ENCODE results near the gene MCF2L2. TPM values are rescaled to one million over a fixed set of nuclear protein-coding genes. Genes with fewer than 3 reads are reported as not detected.

The MCF2L2 gene
- total RNA-seq, 4 donors from 2014 or later: 0.59 to 4.1 (median 1.7) TPM

DNA sequence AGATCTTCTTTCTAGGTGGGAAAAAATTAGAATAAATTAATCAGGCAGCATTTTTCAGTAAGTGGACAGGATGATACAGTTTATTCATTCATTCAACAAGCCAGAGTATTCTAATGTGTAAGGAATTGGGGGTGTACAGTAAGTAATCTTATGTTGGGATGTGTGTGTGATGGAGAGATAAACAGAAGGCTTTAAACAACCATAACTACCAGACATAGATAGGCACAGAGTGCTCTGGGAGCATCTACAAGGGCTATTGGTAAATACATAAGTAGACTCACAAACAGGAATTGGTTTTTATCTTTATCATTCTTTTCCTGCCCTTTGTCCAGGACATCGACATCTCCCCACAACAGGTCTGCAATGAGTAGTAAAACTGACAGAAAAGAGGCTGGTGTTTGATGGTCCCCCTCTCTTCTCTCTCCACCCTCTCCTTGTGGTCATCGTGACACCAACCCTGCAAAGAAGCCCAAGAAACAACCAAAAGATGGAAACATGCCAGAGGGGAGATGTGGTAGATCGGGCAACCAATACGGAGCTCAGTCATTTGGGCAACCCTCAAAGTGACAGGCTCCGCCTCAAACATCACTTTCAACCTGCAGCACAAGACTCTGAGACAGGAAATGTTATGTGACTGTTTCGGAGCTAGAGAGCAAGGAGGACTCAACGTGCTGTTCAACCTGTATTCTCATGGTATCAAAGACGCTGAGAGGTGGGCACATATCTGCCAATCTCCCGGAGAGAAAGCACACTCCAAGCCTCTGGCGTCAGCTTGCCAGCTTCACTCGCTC lies 204.0 kb downstream of the MCF2L2 start:
- no peak for TF ChIP-seq POLR2A (IDR thresholded peaks at IDR 0.05)
- TF ChIP-seq, protein P1, sequence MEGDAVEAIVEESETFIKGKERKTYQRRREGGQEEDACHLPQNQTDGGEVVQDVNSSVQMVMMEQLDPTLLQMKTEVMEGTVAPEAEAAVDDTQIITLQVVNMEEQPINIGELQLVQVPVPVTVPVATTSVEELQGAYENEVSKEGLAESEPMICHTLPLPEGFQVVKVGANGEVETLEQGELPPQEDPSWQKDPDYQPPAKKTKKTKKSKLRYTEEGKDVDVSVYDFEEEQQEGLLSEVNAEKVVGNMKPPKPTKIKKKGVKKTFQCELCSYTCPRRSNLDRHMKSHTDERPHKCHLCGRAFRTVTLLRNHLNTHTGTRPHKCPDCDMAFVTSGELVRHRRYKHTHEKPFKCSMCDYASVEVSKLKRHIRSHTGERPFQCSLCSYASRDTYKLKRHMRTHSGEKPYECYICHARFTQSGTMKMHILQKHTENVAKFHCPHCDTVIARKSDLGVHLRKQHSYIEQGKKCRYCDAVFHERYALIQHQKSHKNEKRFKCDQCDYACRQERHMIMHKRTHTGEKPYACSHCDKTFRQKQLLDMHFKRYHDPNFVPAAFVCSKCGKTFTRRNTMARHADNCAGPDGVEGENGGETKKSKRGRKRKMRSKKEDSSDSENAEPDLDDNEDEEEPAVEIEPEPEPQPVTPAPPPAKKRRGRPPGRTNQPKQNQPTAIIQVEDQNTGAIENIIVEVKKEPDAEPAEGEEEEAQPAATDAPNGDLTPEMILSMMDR (IDR thresholded peaks at IDR 0.05): no peak
- no peak for DNase-seq
- H3K27ac ChIP-seq: no peak overlapping the region
- H3K4me3 ChIP-seq: no peak overlapping the region
- H3K4me1 ChIP-seq: no peaks in the 10 kb centered on the region
- no peaks in the 10 kb centered on the region for H3K9me3 ChIP-seq
- no peaks in the 10 kb centered on the region for H3K27me3 ChIP-seq
- no peaks in the 10 kb centered on the region for H3K36me3 ChIP-seq
- intact Hi-C loops (cut with DNase I; ENCODE audit: low total_unique reads): no loop called here

DNA sequence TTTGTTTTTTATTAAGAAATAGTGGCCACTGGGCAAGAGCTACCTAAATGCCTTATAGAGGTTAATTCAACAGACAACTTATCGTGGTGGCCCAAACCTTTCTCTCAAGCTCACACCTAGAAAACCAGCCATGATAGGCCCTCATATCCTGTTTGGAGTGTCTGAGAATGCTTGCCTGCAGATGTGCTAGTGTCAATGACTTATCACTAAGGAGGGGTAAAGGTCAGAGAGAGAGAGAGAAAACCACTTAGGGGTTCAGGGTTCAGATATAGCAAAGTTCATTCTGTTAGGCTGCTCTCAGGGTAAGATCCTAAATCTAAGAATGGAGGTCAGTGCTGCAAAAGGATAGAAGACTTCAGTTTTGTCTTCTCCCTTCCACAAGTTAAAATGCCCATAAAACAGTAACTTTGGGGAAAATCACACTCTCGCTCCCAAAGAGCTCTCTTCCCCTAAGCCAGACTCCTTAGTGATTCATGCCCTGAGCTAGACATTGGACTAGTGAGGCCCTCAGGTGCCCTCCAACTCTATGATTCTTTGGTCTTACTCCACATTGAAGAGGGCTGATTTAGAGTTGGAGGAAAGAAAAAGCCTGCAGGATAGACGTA lies 205.7 kb downstream of the MCF2L2 start:
- DNase-seq: no peak
- Histone ChIP-seq H3K36me3 (no peaks in the 10 kb centered on the region), H3K27me3 (no peaks in the 10 kb centered on the region), H3K9me3 (no peaks in the 10 kb centered on the region), H3K4me3 (no peak overlapping the region), H3K27ac (no peak overlapping the region), H3K4me1 (no peaks in the 10 kb centered on the region)
- no peak for TF ChIP-seq POLR2A (IDR thresholded peaks at IDR 0.05)
- TF ChIP-seq, protein P1 (IDR thresholded peaks at IDR 0.05): no peak
- intact Hi-C loops (cut with DNase I; ENCODE audit: low total_unique reads): no loop called here

DNA sequence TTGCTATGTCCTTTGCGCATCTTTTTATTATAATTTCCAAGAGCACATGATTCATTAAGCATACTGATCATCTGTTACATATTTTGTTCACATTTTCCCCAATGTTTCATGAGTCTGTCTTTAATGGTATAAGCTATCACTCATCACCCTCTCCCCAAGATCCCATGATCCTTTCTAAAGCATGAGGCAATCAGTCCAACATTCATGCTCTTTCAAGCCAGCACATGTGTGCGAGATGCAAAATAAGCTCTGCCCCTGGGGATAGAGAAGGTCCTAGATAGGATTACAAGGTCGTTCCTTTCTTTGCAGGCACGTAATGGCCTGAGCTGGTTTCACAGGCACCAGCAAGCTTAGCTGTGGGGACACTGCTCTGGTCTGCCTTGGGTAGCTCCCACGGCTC lies 207.6 kb downstream of the MCF2L2 start:
- no peak for DNase-seq
- H3K4me3 ChIP-seq: no peak overlapping the region
- no peaks in the 10 kb centered on the region for H3K27me3 ChIP-seq
- H3K27ac ChIP-seq: no peak overlapping the region
- TF ChIP-seq, protein P1 (IDR thresholded peaks at IDR 0.05): no peak
- TF ChIP-seq POLR2A (IDR thresholded peaks at IDR 0.05): no peak
- no peaks in the 10 kb centered on the region for H3K4me1 ChIP-seq
- no peaks in the 10 kb centered on the region for H3K9me3 ChIP-seq
- intact Hi-C loops (cut with DNase I; ENCODE audit: low total_unique reads): no loop called here
- H3K36me3 ChIP-seq: no peaks in the 10 kb centered on the region

DNA sequence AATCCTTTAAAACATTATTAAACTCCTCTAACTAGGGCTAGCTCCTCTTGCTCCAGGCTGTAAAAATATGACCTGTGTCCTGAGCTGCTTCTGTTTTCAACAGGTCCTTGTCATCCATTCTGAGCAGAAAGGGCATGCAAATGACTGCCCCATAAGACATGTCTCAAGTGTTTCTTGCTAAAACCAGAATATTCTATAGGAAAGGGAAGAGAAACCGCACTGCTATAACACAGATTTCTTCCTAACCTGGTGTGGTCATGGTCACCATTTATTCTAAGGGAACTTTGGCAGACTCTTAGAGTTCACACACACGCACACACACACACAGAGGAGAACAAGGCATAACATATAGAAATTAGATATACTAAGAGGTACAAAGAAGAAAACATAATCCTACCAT lies 209.6 kb downstream of the MCF2L2 start:
- DNase-seq: no peak
- no peaks in the 10 kb centered on the region for H3K4me1 ChIP-seq
- no peak overlapping the region for H3K4me3 ChIP-seq
- no peaks in the 10 kb centered on the region for H3K36me3 ChIP-seq
- no peak overlapping the region for H3K27ac ChIP-seq
- intact Hi-C loops (cut with DNase I; ENCODE audit: low total_unique reads): no loop called here
- H3K9me3 ChIP-seq: no peaks in the 10 kb centered on the region
- no peak for TF ChIP-seq POLR2A (IDR thresholded peaks at IDR 0.05)
- TF ChIP-seq, protein P1 (IDR thresholded peaks at IDR 0.05): no peak
- no peaks in the 10 kb centered on the region for H3K27me3 ChIP-seq

DNA sequence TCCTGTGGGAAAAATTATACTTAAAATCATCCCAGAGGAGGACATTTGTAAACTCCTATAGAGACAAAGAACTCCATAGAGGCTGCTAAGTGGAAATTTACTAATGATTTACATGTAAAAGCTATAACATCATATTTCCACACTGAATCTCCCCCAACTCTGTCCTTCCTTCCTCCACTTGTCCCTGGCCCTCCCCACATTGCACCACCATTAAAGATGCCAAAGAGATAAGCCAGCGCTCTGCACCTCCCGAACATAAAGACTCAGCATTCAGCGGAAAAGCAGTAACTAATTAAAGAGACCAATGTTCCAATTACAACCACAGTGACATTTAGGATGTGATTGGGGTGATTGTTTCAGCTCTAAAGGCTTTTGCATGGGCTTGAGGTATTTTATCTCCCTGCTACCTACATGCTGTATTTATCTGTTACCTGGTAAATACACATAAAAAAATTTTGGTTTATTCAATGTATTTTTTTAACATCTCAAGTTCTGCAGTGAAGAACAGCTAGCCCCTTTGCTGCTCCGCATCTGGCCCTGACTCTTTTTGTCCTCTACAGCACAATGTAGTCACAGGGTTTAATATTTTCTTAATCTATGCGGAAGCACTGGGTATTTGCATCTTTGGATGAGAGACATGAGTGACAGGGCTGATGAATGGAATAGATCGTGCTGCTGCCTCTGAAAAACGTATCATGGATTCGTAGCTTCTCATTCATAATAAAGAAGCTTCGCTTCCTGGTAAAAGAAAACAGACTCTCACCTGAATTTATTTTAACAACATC lies 210.7 kb downstream of the MCF2L2 start:
- H3K36me3 ChIP-seq: no peaks in the 10 kb centered on the region
- H3K4me3 ChIP-seq: no peak overlapping the region
- H3K9me3 ChIP-seq: no peaks in the 10 kb centered on the region
- H3K4me1 ChIP-seq: no peaks in the 10 kb centered on the region
- intact Hi-C loops (cut with DNase I; ENCODE audit: low total_unique reads): no loop called here
- H3K27ac ChIP-seq: no peak overlapping the region
- no peaks in the 10 kb centered on the region for H3K27me3 ChIP-seq
- TF ChIP-seq POLR2A (IDR thresholded peaks at IDR 0.05): no peak
- TF ChIP-seq, protein P1 (IDR thresholded peaks at IDR 0.05): no peak
- no peak for DNase-seq

All from uterus (tissue), 4 donors.